ENCODE measurements around the gene NOC3L.

Gene NOC3L

DNA sequence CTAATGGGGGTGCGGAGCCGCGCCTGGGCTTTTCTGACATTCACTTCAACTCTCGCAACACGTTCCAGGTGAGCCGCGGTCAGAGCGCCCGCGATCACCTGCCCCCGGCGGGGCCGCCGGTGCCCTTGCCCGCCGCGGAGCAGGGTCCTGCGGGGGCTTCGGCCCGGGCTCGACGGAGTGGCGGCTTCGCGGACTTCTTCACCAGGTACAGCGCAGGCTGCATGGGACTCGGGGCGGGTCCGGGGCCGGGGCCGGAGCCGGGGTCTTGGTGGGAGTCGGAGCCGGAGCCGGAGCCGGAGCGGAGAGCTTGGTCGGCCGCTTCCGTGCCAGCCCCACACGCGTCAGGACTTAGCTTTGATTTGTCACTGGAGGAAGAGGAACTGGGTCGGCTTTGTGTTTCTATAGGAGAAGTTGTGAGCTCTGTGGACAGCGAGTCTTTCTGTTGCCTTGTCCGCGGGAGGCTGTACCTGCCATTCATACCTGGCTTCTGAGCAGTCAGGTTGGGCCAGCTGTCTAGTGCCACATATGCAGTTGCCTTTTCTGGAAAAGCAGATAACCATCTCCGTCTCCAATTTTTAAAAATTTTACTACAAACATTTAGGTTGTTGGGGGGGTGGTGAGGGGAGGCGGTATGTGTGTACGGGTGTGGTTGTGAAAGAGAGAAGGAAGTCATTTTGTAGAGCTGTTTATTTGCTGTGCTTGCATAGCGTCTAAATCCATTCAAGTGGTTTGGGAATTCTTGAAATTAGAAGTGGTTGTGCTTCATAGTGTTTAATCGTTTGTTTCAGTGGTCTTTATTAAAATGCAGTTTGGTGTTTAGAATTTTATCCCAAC is 40.9 kb upstream of the NOC3L start (continued):
- no peak for TF ChIP-seq PPARA (CRISPR knock-in tag; IDR thresholded peaks at IDR 0.05; ENCODE audit: borderline replicate concordance)
- TF ChIP-seq TCF4 (CRISPR knock-in tag; IDR thresholded peaks at IDR 0.05; ENCODE audit: borderline replicate concordance), result no peak
- no peak for TF ChIP-seq ZFP3 (CRISPR knock-in tag; IDR thresholded peaks at IDR 0.05)
- TF ChIP-seq ZFP30 (CRISPR knock-in tag; IDR thresholded peaks at IDR 0.05), result no peak
- TF ChIP-seq TOX (CRISPR knock-in tag; IDR thresholded peaks at IDR 0.05; ENCODE audit: borderline replicate concordance), result no peak

DNA sequence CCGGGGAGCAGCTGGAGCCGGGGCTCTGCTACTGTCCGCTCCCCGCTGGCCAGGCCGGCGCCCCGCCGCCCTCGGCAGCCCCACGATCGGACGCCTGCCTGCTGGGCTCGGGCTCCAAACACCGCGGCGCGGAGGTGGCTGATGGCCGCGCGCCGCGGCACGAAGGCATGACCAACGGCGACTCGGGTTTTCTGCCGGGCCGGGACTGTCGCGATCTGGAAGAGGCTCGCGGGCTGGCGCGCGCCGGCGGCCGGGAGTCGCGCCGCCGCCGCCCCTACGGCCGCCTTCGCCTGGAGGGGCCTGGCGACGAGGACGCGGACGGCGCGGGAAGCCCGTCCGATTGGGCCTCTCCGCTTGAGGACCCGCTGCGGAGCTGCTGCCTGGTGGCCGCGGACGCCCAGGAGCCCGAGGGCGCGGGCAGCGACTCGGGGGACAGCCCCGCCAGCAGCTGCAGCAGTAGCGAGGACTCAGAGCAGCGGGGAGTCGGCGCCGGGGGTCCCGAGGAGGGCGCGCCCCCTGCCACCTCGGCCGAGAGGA is 40.2 kb upstream of the NOC3L start:
- TF ChIP-seq ZNF565 (CRISPR knock-in tag; conservative IDR thresholded peaks at IDR 0.05; ENCODE audit: low read depth) (no peak), ZFP3 (CRISPR knock-in tag; IDR thresholded peaks at IDR 0.05) (peak; percentile 66; the same call in 1 of the 2 replicates)
- peak; percentile 37 for ATAC-seq

DNA sequence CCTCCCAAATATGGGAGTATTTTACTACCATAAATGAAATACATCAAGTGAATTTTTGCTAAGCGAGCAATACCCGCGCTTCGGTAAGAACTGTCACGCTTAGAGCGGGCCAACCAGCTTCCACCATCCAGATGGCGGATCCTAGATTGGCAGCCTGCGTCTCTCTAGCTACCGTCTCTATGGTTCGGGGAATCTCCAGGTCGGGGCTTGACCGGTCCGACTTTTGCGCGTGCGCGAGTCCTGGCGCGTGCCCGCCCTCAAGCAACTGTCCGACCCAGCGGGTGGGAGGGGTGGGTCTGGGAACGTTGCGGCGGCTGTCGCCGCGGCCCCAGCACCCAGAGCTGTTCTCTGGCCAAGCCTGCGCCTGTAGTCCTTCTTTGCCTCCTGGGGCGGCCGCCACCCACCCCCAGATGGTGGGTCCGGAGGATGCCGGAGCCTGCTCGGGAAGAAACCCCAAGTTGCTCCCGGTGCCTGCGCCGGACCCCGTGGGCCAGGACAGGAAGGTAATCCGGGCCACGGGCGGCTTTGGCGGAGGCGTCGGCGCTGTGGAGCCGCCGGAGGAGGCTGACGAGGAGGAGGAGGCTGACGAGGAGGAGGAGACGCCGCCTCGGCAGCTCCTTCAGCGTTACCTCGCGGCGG is 39.6 kb upstream of the NOC3L start, which contains the start of gene TBC1D12:
TSS of gene TBC1D12 (plus strand) at position 338 of the 639 bp plus-strand sequence. CDS start at position 411, 73 bp downstream.
- TF ChIP-seq, protein P1, sequence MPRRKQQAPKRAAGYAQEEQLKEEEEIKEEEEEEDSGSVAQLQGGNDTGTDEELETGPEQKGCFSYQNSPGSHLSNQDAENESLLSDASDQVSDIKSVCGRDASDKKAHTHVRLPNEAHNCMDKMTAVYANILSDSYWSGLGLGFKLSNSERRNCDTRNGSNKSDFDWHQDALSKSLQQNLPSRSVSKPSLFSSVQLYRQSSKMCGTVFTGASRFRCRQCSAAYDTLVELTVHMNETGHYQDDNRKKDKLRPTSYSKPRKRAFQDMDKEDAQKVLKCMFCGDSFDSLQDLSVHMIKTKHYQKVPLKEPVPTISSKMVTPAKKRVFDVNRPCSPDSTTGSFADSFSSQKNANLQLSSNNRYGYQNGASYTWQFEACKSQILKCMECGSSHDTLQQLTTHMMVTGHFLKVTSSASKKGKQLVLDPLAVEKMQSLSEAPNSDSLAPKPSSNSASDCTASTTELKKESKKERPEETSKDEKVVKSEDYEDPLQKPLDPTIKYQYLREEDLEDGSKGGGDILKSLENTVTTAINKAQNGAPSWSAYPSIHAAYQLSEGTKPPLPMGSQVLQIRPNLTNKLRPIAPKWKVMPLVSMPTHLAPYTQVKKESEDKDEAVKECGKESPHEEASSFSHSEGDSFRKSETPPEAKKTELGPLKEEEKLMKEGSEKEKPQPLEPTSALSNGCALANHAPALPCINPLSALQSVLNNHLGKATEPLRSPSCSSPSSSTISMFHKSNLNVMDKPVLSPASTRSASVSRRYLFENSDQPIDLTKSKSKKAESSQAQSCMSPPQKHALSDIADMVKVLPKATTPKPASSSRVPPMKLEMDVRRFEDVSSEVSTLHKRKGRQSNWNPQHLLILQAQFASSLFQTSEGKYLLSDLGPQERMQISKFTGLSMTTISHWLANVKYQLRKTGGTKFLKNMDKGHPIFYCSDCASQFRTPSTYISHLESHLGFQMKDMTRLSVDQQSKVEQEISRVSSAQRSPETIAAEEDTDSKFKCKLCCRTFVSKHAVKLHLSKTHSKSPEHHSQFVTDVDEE (CRISPR knock-in tag; IDR thresholded peaks at IDR 0.05), result peak; percentile 69; the same call in 1 of the 2 replicates
- no peak for TF ChIP-seq BACH2 (CRISPR knock-in tag; IDR thresholded peaks at IDR 0.05; ENCODE audit: borderline replicate concordance)

DNA sequence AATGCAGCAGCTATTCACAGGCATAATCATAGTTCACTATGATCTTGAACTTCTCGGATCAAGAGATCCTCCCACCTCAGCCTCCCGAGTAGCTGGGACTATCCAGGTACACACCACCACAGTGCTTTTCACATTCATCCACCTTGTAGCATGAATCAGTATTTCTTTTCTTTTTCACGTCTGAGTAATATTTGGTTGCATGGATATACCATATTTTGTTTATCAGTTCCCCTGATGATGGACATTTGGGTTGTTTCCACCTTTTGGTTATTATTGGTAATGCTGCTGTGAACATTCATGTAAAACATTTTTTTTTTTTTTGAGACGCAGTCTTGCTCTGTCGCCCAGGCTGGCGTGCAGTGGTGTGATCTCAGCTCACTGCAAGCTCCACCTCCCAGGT is 36.0 kb upstream of the NOC3L start:
- no peak for ATAC-seq
- TF ChIP-seq TCF4 (CRISPR knock-in tag; IDR thresholded peaks at IDR 0.05; ENCODE audit: borderline replicate concordance) (no peak), CSDC2 (CRISPR knock-in tag; IDR thresholded peaks at IDR 0.05) (no peak), RARB (CRISPR knock-in tag; IDR thresholded peaks at IDR 0.05) (no peak), SNAI2 (CRISPR knock-in tag; IDR thresholded peaks at IDR 0.05) (no peak), GLIS3 (CRISPR knock-in tag; IDR thresholded peaks at IDR 0.05) (no peak), ARNTL (CRISPR knock-in tag; IDR thresholded peaks at IDR 0.05; ENCODE audit: borderline replicate concordance, low read depth) (no peak), ZNF8 (CRISPR knock-in tag; IDR thresholded peaks at IDR 0.05) (peak; percentile 84)
- TF ChIP-seq, protein P1 (CRISPR knock-in tag; IDR thresholded peaks at IDR 0.05), result no peak

More for the DNA sequence above, 39.6 kb upstream of the NOC3L start, which contains the start of gene TBC1D12:
- ATAC-seq, result peak; percentile 89

DNA sequence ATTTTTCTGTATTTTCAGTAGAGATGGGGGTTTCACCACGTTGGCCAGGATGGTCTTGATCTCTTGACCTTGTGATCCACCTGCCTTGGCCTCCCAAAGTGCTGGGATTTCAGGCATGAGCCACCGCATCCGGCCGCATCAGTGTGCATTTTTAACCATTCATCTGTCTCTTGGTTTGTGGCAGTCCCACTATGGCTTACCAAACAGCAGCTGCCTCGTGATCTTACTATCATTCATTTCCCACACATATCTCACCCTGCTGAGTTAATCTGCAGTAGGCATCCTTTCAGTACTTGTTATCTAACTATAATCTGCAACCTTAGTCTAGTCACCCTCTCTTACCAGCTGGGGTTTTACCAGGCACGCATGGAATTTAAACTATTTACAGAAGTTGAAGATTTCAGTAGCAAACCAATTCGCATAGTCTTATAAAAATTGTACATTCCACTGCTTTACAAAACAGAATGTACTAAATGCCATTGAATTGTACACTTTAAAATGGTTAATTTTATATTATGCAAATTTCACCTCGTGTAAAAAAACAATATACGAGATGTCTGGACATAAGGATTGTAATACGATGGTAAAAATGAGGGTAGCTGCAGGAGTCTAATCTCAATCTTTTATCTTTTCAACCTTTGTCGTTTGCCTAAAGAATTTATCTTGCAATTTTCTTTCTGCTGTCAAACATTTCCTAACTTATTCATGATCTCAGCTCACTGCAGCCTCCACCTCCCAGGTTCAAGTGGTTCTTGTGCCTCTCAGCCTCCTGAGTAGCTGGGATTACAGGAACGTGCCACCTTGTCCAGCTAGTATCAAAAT is 35.0 kb upstream of the NOC3L start:
- ATAC-seq, result peak; percentile 30; the same call in 2 of the 3 replicates
- TF ChIP-seq RARB (CRISPR knock-in tag; IDR thresholded peaks at IDR 0.05), result no peak
- no peak for TF ChIP-seq ESRRG (CRISPR knock-in tag; IDR thresholded peaks at IDR 0.05)
- no peak for TF ChIP-seq GLIS3 (CRISPR knock-in tag; IDR thresholded peaks at IDR 0.05)
- TF ChIP-seq ISL1 (CRISPR knock-in tag; IDR thresholded peaks at IDR 0.05), result no peak
- TF ChIP-seq, protein P2, sequence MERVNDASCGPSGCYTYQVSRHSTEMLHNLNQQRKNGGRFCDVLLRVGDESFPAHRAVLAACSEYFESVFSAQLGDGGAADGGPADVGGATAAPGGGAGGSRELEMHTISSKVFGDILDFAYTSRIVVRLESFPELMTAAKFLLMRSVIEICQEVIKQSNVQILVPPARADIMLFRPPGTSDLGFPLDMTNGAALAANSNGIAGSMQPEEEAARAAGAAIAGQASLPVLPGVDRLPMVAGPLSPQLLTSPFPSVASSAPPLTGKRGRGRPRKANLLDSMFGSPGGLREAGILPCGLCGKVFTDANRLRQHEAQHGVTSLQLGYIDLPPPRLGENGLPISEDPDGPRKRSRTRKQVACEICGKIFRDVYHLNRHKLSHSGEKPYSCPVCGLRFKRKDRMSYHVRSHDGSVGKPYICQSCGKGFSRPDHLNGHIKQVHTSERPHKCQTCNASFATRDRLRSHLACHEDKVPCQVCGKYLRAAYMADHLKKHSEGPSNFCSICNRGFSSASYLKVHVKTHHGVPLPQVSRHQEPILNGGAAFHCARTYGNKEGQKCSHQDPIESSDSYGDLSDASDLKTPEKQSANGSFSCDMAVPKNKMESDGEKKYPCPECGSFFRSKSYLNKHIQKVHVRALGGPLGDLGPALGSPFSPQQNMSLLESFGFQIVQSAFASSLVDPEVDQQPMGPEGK (CRISPR knock-in tag; IDR thresholded peaks at IDR 0.05; ENCODE audit: borderline replicate concordance), result no peak
- no peak for TF ChIP-seq ARNTL (CRISPR knock-in tag; IDR thresholded peaks at IDR 0.05; ENCODE audit: borderline replicate concordance, low read depth)
- no peak for TF ChIP-seq ZC3H10 (CRISPR knock-in tag; IDR thresholded peaks at IDR 0.05)
- TF ChIP-seq PPARA (CRISPR knock-in tag; IDR thresholded peaks at IDR 0.05; ENCODE audit: borderline replicate concordance), result no peak
- TF ChIP-seq, protein P3, sequence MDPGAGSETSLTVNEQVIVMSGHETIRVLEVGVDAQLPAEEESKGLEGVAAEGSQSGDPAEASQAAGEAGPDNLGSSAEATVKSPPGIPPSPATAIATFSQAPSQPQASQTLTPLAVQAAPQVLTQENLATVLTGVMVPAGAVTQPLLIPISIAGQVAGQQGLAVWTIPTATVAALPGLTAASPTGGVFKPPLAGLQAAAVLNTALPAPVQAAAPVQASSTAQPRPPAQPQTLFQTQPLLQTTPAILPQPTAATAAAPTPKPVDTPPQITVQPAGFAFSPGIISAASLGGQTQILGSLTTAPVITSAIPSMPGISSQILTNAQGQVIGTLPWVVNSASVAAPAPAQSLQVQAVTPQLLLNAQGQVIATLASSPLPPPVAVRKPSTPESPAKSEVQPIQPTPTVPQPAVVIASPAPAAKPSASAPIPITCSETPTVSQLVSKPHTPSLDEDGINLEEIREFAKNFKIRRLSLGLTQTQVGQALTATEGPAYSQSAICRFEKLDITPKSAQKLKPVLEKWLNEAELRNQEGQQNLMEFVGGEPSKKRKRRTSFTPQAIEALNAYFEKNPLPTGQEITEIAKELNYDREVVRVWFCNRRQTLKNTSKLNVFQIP (CRISPR knock-in tag; IDR thresholded peaks at IDR 0.05; ENCODE audit: borderline replicate concordance, low read depth), result no peak
- no peak for TF ChIP-seq ZFP30 (CRISPR knock-in tag; IDR thresholded peaks at IDR 0.05)
- TF ChIP-seq, protein P4, sequence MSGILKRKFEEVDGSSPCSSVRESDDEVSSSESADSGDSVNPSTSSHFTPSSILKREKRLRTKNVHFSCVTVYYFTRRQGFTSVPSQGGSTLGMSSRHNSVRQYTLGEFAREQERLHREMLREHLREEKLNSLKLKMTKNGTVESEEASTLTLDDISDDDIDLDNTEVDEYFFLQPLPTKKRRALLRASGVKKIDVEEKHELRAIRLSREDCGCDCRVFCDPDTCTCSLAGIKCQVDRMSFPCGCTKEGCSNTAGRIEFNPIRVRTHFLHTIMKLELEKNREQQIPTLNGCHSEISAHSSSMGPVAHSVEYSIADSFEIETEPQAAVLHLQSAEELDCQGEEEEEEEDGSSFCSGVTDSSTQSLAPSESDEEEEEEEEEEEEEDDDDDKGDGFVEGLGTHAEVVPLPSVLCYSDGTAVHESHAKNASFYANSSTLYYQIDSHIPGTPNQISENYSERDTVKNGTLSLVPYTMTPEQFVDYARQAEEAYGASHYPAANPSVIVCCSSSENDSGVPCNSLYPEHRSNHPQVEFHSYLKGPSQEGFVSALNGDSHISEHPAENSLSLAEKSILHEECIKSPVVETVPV (CRISPR knock-in tag; IDR thresholded peaks at IDR 0.05), result no peak

Data from SK-N-SH treated with all-trans-retinoic acid at 6 μM for 48 hours (cell line).